WI38 (cell line): ENCODE results near the gene SPRED2.

Experiments
- H3K4me3 ChIP-seq: 2 replicates; pipeline ENCODE4 v1.5.1; 2011; ENCODE audit warnings: low read depth, mild to moderate bottlenecking, control low read depth, low read length
- TF ChIP-seq, protein P1 (sequence below): IDR thresholded peaks from 2 replicates; pipeline ENCODE4 v1.5.1; 2012; ENCODE audit warnings: low read depth, mild to moderate bottlenecking, control low read depth, low read length

SPRED2 gene

GRCh38 chr2:65282477-65283053 lies 149.8 kb downstream of the SPRED2 start:
- no peak overlapping the region for H3K4me3 ChIP-seq
- TF ChIP-seq, protein P1, sequence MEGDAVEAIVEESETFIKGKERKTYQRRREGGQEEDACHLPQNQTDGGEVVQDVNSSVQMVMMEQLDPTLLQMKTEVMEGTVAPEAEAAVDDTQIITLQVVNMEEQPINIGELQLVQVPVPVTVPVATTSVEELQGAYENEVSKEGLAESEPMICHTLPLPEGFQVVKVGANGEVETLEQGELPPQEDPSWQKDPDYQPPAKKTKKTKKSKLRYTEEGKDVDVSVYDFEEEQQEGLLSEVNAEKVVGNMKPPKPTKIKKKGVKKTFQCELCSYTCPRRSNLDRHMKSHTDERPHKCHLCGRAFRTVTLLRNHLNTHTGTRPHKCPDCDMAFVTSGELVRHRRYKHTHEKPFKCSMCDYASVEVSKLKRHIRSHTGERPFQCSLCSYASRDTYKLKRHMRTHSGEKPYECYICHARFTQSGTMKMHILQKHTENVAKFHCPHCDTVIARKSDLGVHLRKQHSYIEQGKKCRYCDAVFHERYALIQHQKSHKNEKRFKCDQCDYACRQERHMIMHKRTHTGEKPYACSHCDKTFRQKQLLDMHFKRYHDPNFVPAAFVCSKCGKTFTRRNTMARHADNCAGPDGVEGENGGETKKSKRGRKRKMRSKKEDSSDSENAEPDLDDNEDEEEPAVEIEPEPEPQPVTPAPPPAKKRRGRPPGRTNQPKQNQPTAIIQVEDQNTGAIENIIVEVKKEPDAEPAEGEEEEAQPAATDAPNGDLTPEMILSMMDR: no peak

DNA sequence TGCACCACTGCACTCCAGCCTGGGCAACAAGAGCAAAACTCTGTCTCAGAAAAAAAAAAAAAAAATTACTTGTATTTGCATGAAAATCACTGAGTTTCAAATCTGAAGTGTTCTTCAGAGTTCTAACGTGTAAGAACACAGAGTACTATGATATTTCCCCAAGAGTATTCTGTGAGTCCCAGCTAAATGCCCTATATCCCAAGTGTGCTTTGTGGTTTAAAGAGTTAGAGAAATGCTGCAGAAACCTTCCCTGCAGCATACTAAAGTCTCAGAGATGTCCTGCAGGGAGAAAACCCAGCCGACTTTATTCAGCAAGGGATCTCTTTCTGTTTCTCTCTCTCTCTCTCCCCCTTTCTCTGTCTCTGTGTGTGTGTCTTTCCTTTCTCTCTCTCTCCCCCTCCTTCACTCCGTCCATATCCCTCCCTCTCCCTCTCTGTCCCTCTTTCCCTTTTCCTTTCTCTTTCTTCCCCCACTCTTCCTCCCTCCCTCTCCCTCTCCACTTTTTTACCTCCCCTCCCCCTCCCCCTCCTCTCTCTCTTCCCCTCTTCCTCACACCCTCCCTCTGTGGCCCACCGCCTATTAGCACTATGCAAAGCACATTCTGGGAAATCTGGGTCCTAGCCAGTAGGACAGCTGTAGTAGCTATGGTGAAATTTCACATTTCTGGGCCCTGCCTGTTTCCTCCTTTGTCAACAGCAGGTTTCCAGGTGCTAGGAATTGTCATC lies 150.6 kb downstream of the SPRED2 start:
- TF ChIP-seq, protein P1: no peak

DNA sequence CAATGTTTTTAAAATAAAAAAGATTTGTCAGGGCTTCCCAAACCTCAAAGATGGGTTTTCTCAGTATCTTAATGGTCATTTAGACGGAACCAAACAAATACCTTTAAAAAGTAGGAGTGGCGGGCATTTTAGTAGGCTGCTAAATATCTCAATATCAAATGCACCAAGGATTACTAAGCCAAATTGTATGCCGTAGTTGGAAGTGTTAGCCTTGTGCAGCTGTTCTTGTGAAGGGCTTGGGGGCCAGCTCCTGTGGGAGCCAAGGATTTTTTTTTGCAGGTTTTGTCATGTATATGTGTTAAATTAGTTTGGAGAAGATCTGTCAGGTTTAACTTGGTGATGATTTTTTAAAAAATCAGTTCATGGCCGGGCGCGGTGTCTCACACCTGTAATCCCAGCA lies 152.6 kb downstream of the SPRED2 start:
- no peak overlapping the region for H3K4me3 ChIP-seq
- TF ChIP-seq, protein P1: no peak

More for the DNA sequence above, 150.6 kb downstream of the SPRED2 start:
- H3K4me3 ChIP-seq: no peak overlapping the region

GRCh38 chr2:65278531-65278981 lies 153.8 kb downstream of the SPRED2 start:
- H3K4me3 ChIP-seq: no peak overlapping the region
- TF ChIP-seq, protein P1: no peak

GRCh38 chr2:65277791-65278483 lies 154.5 kb downstream of the SPRED2 start:
- TF ChIP-seq, protein P1: peak; percentile 5; the same call in 1 of the 2 replicates
- H3K4me3 ChIP-seq: no peak overlapping the region

- H3K4me3 ChIP-seq: no peak overlapping the region
- TF ChIP-seq, protein P1: no peak
Measured at GRCh38 chr2:65277118-65277517, 155.3 kb downstream of the SPRED2 start.

DNA sequence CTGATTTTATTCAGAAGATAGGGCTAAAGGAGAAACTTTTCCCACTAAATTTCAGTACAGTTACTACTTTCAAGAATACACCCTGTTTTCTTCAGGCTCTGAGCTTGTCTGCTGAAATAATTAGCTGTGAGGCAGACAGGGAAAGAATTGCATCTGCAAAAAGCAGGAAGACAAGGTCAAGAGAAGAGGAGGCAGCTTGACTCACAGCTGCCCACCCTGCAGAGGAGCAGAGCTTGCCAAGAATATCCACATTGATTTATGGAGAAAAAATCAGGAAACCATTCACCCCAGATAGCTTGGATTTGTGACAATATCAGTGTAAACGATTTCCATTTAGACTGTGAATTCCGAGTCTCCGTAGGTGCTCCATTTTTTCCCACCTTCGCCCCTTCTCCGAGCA lies 155.8 kb downstream of the SPRED2 start:
- TF ChIP-seq, protein P1: no peak
- no peak overlapping the region for H3K4me3 ChIP-seq
